ENCODE results near the gene VPS37C.
"Not testable (repeated sequence)": the region's sequence is repeated elsewhere in the genome, so short reads cannot be mapped to it uniquely, and the experiment has no call there.

The VPS37C gene

GRCh38 chr11:61116426-61117167 is 44.6 kb downstream of the VPS37C start:
- DNase-seq: no peak

GRCh38 chr11:61115498-61116224 is 45.6 kb downstream of the VPS37C start:
- DNase-seq: no peak

GRCh38 chr11:61114913-61115312 is 46.3 kb downstream of the VPS37C start:
- no peak for DNase-seq

- no peak for DNase-seq
Observed at GRCh38 chr11:61113201-61113600, 48.0 kb downstream of the VPS37C start.

- DNase-seq: no peak
Observed at GRCh38 chr11:61112575-61112974, 48.7 kb downstream of the VPS37C start.

GRCh38 chr11:61111786-61112517 is 49.3 kb downstream of the VPS37C start:
- DNase-seq: no peak

DNA sequence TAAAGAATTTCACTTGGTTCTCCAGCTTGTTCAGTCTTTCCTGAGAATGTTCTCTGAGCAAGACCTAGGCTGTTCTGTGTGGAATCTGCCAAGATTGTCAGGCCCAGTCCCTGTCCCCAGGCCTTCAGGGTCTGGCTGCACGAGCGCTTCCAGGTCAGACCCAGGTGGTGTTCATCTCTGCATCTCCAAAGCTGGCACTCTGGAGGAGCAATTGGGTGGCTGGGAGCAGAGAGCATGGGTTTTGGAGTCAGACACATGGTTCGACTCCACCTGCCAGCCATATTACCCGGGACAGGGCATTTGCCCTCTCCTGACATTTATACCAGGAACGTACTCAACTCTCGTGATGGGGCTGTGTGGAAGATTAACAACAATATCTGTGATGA is 50.2 kb downstream of the VPS37C start:
- DNase-seq: no peak

- DNase-seq: no peak
Observed at GRCh38 chr11:61110255-61111049, 50.8 kb downstream of the VPS37C start.

DNA sequence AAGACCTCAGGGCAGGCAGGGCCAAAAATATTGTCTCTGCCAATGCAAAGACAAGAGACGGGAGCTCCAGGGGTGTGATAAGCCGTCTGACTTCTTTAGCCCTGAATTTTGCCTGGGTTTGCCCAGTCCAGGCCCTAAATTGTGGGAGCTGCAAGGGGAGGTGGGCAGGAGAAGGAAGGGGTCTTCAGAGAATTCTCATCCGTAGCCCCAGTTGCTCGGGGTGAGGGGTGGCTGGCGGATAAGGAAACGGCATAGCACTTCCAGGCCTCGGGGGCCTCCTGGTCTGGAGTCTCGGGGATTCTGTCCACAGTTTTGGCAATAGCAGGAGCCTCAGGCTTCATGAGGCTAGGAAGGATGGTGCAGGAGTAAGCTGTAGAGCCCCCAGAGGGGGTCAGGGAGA is 51.6 kb downstream of the VPS37C start:
- DNase-seq: no peak

- DNase-seq: no peak
Observed at GRCh38 chr11:61108847-61109585, 52.2 kb downstream of the VPS37C start.

DNA sequence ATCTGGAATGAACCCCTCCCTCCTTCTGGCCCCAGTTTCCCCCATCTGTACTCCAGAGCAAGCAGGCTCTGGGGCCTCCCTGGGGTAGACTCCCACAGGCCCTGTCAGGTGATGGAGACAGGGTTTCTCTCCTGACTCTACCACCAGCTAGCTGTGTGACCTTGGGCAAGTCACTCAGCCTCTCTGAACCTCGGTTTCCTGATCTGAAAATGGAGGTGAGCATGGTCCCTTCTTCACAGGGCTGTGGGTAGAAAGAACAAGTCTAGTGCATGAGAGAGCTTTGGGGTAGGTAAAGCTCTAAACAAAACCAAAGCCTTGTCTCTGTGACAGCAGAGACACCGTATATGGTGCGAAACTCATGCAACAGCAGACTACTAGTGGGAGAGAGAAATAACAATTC is 53.3 kb downstream of the VPS37C start:
- DNase-seq: no peak

GRCh38 chr11:61106894-61107470 is 54.2 kb downstream of the VPS37C start:
- no peak for DNase-seq

GRCh38 chr11:61106296-61106695 is 54.9 kb downstream of the VPS37C start:
- no peak for DNase-seq

- DNase-seq: no peak
Observed at GRCh38 chr11:61104963-61105362, 56.3 kb downstream of the VPS37C start.

DNA sequence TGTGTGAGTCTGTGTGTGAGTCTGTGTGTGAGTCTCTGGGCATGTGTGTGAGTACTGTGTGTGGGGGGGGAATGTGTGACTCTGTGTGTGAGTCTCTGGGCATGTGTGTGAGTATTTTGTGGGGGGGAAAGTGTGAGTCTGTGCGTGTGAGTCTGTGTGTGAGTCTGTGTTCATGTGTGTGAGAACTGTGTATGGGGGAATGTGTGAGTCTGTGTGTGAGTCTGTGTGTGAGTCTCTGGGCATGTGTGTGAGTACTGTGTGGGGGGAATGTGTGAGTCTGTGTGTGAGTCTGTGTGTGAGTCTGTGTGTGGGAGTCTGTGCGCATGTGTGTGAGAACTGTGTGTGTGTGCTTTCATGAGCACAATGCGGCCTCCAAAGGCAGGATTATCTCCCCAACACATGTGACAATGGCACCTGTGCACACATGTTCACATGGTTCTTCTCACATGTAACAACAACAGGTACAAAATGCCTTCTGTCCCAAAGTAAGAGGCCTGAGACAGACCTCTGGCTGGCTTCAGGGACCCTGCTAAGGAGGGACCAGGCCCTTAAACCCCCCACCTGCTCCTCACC is 57.3 kb downstream of the VPS37C start:
- no peak for DNase-seq

DNA sequence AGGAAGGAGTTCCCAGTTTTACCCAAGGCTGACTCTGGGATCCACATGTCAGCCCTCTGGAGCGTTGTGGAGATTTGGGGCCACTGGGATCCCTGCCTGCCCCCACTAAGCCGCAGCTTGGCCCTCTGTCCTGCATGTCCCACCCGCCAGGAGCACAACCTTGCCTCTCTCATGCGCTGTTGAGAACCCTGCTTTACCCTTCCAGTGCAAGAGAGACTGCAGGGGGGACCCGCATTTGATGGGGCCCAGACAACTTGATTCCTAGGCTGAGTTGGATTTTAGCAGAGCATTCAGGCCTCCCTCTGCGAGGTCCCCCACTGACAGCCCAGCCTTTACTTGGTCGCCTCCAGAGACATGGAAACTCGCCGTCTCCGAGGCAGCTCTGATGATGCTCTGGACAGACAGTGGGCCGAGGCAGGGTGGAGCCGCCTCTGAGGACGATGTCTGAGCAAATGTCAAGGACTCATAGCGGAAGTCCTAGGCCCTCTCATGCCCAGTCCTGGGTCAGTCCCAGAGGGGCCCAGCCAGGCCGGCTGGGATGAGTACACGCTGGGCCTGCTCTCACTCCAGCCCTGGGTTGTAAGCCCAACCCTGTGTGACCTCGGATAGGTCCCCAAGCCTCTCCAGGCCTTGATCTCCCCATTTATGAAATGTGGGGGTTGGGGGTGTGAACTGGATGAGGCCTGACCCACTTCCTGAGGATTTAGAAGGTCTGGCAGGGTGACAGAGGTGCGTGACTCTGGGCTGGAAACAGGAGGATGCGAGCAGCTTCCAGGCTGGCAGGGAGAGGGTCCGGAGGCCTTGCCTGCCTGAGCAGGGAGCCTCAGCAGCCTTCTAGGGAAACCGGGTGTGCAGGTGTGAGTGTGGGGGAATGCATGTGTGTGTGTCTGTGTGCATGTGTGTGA is 58.3 kb downstream of the VPS37C start:
- no peak for DNase-seq

GRCh38 chr11:61098778-61099177 is 62.4 kb downstream of the VPS37C start:
- DNase-seq: no peak

GRCh38 chr11:61098261-61098660 is 63.0 kb downstream of the VPS37C start:
- not testable (repeated sequence) for DNase-seq

DNA sequence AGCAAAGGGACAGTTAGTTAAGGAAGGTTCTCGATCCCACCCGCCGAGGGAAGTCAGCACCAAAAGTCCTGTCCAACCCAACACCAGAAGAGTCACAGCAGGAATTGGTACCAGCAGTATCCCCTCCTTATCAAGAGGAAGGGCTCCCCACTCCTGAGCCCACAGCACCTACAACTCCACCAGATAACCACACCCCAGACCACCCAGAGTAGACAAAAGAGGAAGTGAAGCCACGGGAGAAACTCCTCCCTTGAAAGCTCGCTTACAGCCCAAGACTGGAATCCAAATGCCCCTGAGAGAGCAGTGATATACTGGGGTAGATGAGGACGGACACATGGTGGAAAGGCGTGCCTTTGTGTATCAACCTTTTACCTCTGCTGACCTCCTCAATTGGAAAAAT is 66.2 kb downstream of the VPS37C start:
- no peak for DNase-seq

- not testable (repeated sequence) for DNase-seq
Observed at GRCh38 chr11:61094167-61094566, 67.1 kb downstream of the VPS37C start.
